B cell (primary cell): ENCODE data around the gene C10orf105. TPM values are rescaled to one million over a fixed set of nuclear protein-coding genes. Genes with fewer than 3 reads are reported as not detected.

Experiments used
- ATAC-seq: fragments of 200-7000 bp; cut with Tn5 transposase; one replicate; pipeline ENCODE4 v1.10.0; 2021; ENCODE audit warnings: low read depth, mild to moderate bottlenecking, moderate number of reproducible peaks, moderate library complexity
- CTCF ChIA-PET: fragments of 350-600 bp; sonication (Branson Sonifier 250); formaldehyde crosslinking; loops from one replicate; lab custom pipeline; 2021; ENCODE audit warnings: antibody characterized with exemption, inconsistent platforms; lab: Charles Lee
- POLR2A ChIA-PET: fragments of 350-600 bp; sonication (Branson Sonifier 250); formaldehyde crosslinking; loops from one replicate; lab custom pipeline; 2021; ENCODE audit warnings: antibody characterized with exemption; lab: Charles Lee
- DNase-seq: peaks from one replicate; pipeline ENCODE4 v3.0.0; 2013
- H2AFZ ChIP-seq: 2 replicates; pipeline ENCODE4 v1.6.1; 2012; ENCODE audit warnings: mild to moderate bottlenecking, low read depth, low read length; ENCODE audit not compliant: insufficient read depth, poor library complexity, severe bottlenecking
- H3K27ac ChIP-seq, 2 donors: 1 replicate in 1 of 2; 2 replicates in 1 of 2; pipeline ENCODE4 v1.5.1; 2012 to 2013; ENCODE audit warnings: low read length in 2 of 2, mild to moderate bottlenecking in 2 of 2, moderate library complexity in 1 of 2
- H3K27me3 ChIP-seq, 4 experiments: fragments of 200-600 bp in 1 of 4; sonication (generic) in 1 of 4; replicated peaks in 1 of 4; 1 replicate in 2 of 4; 2 replicates in 2 of 4; pipeline versions ENCODE4 v1.6.1 to v1.7.0; 2013 to 2016; ENCODE audit warnings: low read length in 3 of 4, mild to moderate bottlenecking in 2 of 4, mixed read lengths in 1 of 4, moderate library complexity in 1 of 4; ENCODE audit not compliant: insufficient read depth in 4 of 4, control insufficient read depth in 3 of 4; ENCODE audit errors: control extremely low read depth in 1 of 4
- H3K36me3 ChIP-seq, 2 experiments: replicated peaks in 1 of 2; 1 replicate in 1 of 2; 2 replicates in 1 of 2; pipeline versions ENCODE4 v1.6.1 to v1.7.1; 2013; ENCODE audit warnings: low read length in 1 of 2; ENCODE audit not compliant: insufficient read depth in 2 of 2, control insufficient read depth in 1 of 2; ENCODE audit errors: control extremely low read depth in 1 of 2, extremely low read depth in 1 of 2
- H3K4me1 ChIP-seq, 2 donors: fragments of 200-600 bp in 1 of 2; sonication (generic) in 1 of 2; 1 replicate in 1 of 2; 2 replicates in 1 of 2; pipeline versions ENCODE4 v1.5.1 to v1.6.1; 2013 to 2017; ENCODE audit warnings: low read length in 2 of 2; ENCODE audit not compliant: control insufficient read depth in 2 of 2, insufficient read depth in 2 of 2
- H3K4me2 ChIP-seq: replicated peaks from 2 replicates; pipeline ENCODE3; 2012; ENCODE audit warnings: mild to moderate bottlenecking, low read depth, low read length; ENCODE audit not compliant: poor library complexity, severe bottlenecking
- H3K4me3 ChIP-seq, 5 experiments: fragments of 200-600 bp in 1 of 5; sonication (generic) in 1 of 5; 1 replicate in 3 of 5; 2 replicates in 2 of 5; pipeline versions ENCODE4 v1.5.1 to v1.7.0; 2011 to 2016; ENCODE audit warnings: low read length in 4 of 5, mild to moderate bottlenecking in 4 of 5, low read depth in 2 of 5, control low read depth in 1 of 5, moderate library complexity in 1 of 5; ENCODE audit not compliant: insufficient read depth in 1 of 5; ENCODE audit errors: control extremely low read depth in 1 of 5, extremely low read depth in 1 of 5
- H3K79me2 ChIP-seq: fragments of 200-600 bp; sonication (generic); one replicate; pipeline ENCODE4 v1.6.0; 2016; ENCODE audit warnings: low read length; ENCODE audit not compliant: control insufficient read depth, insufficient read depth
- H3K9ac ChIP-seq: fragments of 200-600 bp; sonication (generic); 2 replicates; pipeline ENCODE4 v1.6.1; 2017; ENCODE audit warnings: mild to moderate bottlenecking, low read length, moderate library complexity
- H3K9me3 ChIP-seq, 3 donors: one replicate each; pipeline versions ENCODE4 v1.6.1 to v1.7.1; 2013; ENCODE audit warnings: low read length in 2 of 3; ENCODE audit not compliant: control insufficient read depth in 2 of 3, insufficient read depth in 1 of 3; ENCODE audit errors: control extremely low read depth in 1 of 3
- H4K20me1 ChIP-seq: 2 replicates; pipeline ENCODE4 v1.6.0; 2012; ENCODE audit warnings: mild to moderate bottlenecking, low read length; ENCODE audit not compliant: insufficient read depth, control insufficient read depth, poor library complexity, severe bottlenecking
- H3K27ac Mint-ChIP-seq: one replicate; pipeline ENCODE4 v1.8.0; 2021; ENCODE audit warnings: mixed read lengths
- H3K27me3 Mint-ChIP-seq: one replicate; pipeline ENCODE4 v1.8.0; 2021; ENCODE audit warnings: mixed read lengths
- H3K4me1 Mint-ChIP-seq: one replicate; pipeline ENCODE4 v1.8.0; 2021; ENCODE audit warnings: mixed read lengths
- H3K4me3 Mint-ChIP-seq: one replicate; pipeline ENCODE4 v1.8.0; 2021; ENCODE audit warnings: mixed read lengths
- H3K9me3 Mint-ChIP-seq: one replicate; pipeline ENCODE4 v1.8.0; 2022; ENCODE audit warnings: mixed read lengths; ENCODE audit not compliant: insufficient read depth
- CTCF ChIP-seq: fragments of 200-600 bp; IDR thresholded peaks from one replicate; pipeline ENCODE4 v1.8.0; 2022; ENCODE audit warnings: antibody characterized with exemption, mild to moderate bottlenecking
- EZH2 ChIP-seq: IDR thresholded peaks from 2 replicates; pipeline ENCODE4 v1.6.1; 2012; ENCODE audit warnings: borderline replicate concordance, low read depth, mild to moderate bottlenecking, moderate library complexity, low read length; ENCODE audit not compliant: insufficient read depth, poor library complexity, severe bottlenecking
- WGBS: methylation state at CpG from one replicate; pipeline ENCODE4 v1.1.5; 2013; ENCODE audit warnings: missing lambda C conversion rate; ENCODE audit not compliant: insufficient coverage; 5-methylcytosine and 5-hydroxymethylcytosine counted together
- intact Hi-C: fragments of 100-400 bp; cut with micrococcal nuclease; formaldehyde crosslinking; loops from one replicate; pipeline ENCODE4 v1.10.0; 2022
- polyA plus RNA-seq: library from polyadenylated mRNA; depleted of rRNA; stranded (reverse); fragments of >200 nt; gene quantifications from 2 replicates; pipeline ENCODE4 v1.2.3, GENCODE V29; 2012
- total RNA-seq, 2 donors: library from RNA; stranded (reverse); fragments of 120-200 nt in 1 of 2; gene quantifications; 1 replicate in 1 of 2; 2 replicates in 1 of 2; pipeline versions ENCODE4 v1.2.3 to v1.2.4, GENCODE V29; 2013 to 2022

Gene C10orf105
- total and polyA plus RNA-seq, 2 donors (not counting 1 experiment from before 2014, with no cell fraction given) = 0.03 TPM; not detected in 1

DNA sequence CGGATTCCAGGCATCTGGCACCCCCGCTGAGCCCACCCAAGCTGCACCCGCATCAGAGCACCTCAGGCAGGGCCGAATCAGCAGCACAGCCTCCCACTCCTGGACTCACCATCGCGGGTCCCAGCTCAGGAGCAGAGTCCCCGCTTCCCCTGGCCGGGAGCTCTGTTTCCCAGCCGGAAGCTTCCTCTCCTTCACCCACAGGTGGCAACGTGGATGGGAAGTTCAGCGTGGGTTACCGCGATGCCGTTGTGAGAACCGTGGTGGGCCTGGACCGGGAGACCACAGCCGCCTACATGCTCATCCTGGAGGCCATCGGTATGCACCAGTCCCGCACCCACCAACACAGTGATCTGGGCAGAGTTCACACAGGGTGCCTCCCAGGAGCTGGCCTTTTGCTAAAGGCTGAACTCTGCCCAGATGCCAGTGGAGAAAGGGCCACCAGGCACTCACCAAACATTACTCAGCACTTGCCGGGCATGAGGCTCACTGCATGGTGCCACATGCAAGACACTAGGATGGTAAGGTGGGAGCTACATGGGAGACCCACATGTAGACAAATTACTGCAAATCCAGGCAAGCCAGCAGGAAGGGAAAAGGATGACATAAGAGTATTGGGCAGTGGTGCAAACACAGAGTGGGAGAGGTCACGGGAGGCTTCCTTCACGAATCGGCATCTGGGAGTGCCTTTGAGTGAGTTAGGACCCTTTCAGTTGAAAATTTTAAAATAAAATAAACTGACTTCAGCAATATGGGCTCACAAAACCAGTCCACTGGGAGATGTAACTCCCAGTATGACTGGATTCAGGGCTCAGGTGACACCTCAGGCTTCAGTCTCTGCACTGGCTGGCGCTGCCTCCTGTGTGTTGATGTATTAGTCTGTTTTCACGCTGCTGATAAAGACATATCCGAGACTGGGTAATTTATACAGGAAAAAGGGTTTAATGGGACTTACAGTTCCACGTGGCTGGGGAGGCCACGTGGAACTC, 10.4 kb downstream of the C10orf105 start:
- Histone ChIP-seq H3K4me2 (no peak overlapping the region), H3K9me3 (no peaks in the 10 kb centered on the region), H3K9ac (no peak overlapping the region), H2AFZ (no peak overlapping the region), H3K27ac (no peak overlapping the region), H3K27me3 (no peaks in the 10 kb centered on the region), H4K20me1 (no peaks in the 10 kb centered on the region), H3K4me1 (peaks cover 25 to 31% of the 10 kb centered on the region in 2 donors), H3K4me3 (no peak overlapping the region), H3K36me3 (no peaks in the 10 kb centered on the region), H3K79me2 (no peaks in the 10 kb centered on the region)
- intact Hi-C loops = loop anchor here (1.0 to 5.0 kb wide), 7 partner anchors 44 to 395 kb away; partner anchors contain the start of genes CDH23 and SLC29A3
- ATAC-seq (no peak), DNase-seq (no peak)
- Mint-ChIP-seq H3K27me3 (no peaks in the 10 kb centered on the region), H3K27ac (peak overlapping the region; percentile 34), H3K9me3 (no peaks in the 10 kb centered on the region), H3K4me1 (peaks cover 38% of the 10 kb centered on the region), H3K4me3 (no peak overlapping the region)
- TF ChIP-seq CTCF (no peak), EZH2 (no peak)
- 71% methylated on average over 23 of the region's 28 CpGs for WGBS
- POLR2A ChIA-PET = interaction anchor here (1.3 to 1.6 kb wide), 4 partner anchors 58 to 390 kb away, joined by 3 to 4 read pairs (median 4); partner anchors contain the start of gene SLC29A3
- CTCF ChIA-PET = interaction anchor here (0.6 to 14.0 kb wide), 41 partner anchors 7 to 405 kb away, joined by 3 to 199 read pairs (median 6); partner anchors contain the start of genes C10orf105, CDH23, SLC29A3 and VSIR
